Measurements from ENCODE around the gene NIPAL3.
"Not testable (repeated sequence)": the region's sequence is repeated elsewhere in the genome, so short reads cannot be mapped to it uniquely, and the experiment has no call there.

NIPAL3 gene

GRCh38 chr1:24450316-24450715, 34.7 kb downstream of the NIPAL3 start:
- no peak for DNase-seq

GRCh38 chr1:24450857-24451397, 35.3 kb downstream of the NIPAL3 start:
- no peak for DNase-seq

More at GRCh38 chr1:24450316-24450715, 34.7 kb downstream of the NIPAL3 start:
- no peak for TF ChIP-seq GATA1 (IDR thresholded peaks at IDR 0.05; ENCODE audit: low read depth, low read length)
- TF ChIP-seq POLR2A (IDR thresholded peaks at IDR 0.05; ENCODE audit: low read length): no peak

GRCh38 chr1:24451746-24452145, 36.1 kb downstream of the NIPAL3 start:
- no peak for TF ChIP-seq GATA1 (IDR thresholded peaks at IDR 0.05; ENCODE audit: low read depth, low read length)
- no peak for TF ChIP-seq POLR2A (IDR thresholded peaks at IDR 0.05; ENCODE audit: low read length)
- no peak for DNase-seq

More at GRCh38 chr1:24450857-24451397, 35.3 kb downstream of the NIPAL3 start:
- TF ChIP-seq GATA1 (IDR thresholded peaks at IDR 0.05; ENCODE audit: low read depth, low read length): no peak
- no peak for TF ChIP-seq POLR2A (IDR thresholded peaks at IDR 0.05; ENCODE audit: low read length)

GRCh38 chr1:24452922-24453485, 37.4 kb downstream of the NIPAL3 start:
- no peak for DNase-seq
- TF ChIP-seq POLR2A (IDR thresholded peaks at IDR 0.05; ENCODE audit: low read length) (no peak), GATA1 (IDR thresholded peaks at IDR 0.05; ENCODE audit: low read depth, low read length) (no peak)

GRCh38 chr1:24454673-24455072, 39.1 kb downstream of the NIPAL3 start:
- no peak for DNase-seq
- TF ChIP-seq POLR2A (IDR thresholded peaks at IDR 0.05; ENCODE audit: low read length) (no peak), GATA1 (IDR thresholded peaks at IDR 0.05; ENCODE audit: low read depth, low read length) (no peak)

- TF ChIP-seq POLR2A (IDR thresholded peaks at IDR 0.05; ENCODE audit: low read length): no peak
- no peak for TF ChIP-seq GATA1 (IDR thresholded peaks at IDR 0.05; ENCODE audit: low read depth, low read length)
- DNase-seq: no peak
Measured at GRCh38 chr1:24455272-24455671, 39.7 kb downstream of the NIPAL3 start.

GRCh38 chr1:24457866-24458265, 42.3 kb downstream of the NIPAL3 start:
- no peak for DNase-seq

GRCh38 chr1:24459551-24460266, 44.1 kb downstream of the NIPAL3 start:
- no peak for DNase-seq
- TF ChIP-seq POLR2A (IDR thresholded peaks at IDR 0.05; ENCODE audit: low read length) (no peak), GATA1 (IDR thresholded peaks at IDR 0.05; ENCODE audit: low read depth, low read length) (no peak)

More at GRCh38 chr1:24457866-24458265, 42.3 kb downstream of the NIPAL3 start:
- TF ChIP-seq GATA1 (IDR thresholded peaks at IDR 0.05; ENCODE audit: low read depth, low read length) (no peak), POLR2A (IDR thresholded peaks at IDR 0.05; ENCODE audit: low read length) (no peak)

- not testable (repeated sequence) for DNase-seq
Measured at GRCh38 chr1:24462128-24462527, 46.5 kb downstream of the NIPAL3 start.

- TF ChIP-seq GATA1 (IDR thresholded peaks at IDR 0.05; ENCODE audit: low read depth, low read length) (no peak), POLR2A (IDR thresholded peaks at IDR 0.05; ENCODE audit: low read length) (no peak)
- no peak for DNase-seq
Measured at GRCh38 chr1:24463776-24464735, 48.5 kb downstream of the NIPAL3 start.

GRCh38 chr1:24465099-24465498, 49.5 kb downstream of the NIPAL3 start:
- TF ChIP-seq POLR2A (IDR thresholded peaks at IDR 0.05; ENCODE audit: low read length) (no peak), GATA1 (IDR thresholded peaks at IDR 0.05; ENCODE audit: low read depth, low read length) (no peak)
- no peak for DNase-seq

- no peak for DNase-seq
- TF ChIP-seq POLR2A (IDR thresholded peaks at IDR 0.05; ENCODE audit: low read length) (no peak), GATA1 (IDR thresholded peaks at IDR 0.05; ENCODE audit: low read depth, low read length) (no peak)
Measured at GRCh38 chr1:24465638-24466037, 50.0 kb downstream of the NIPAL3 start.

GRCh38 chr1:24468685-24469316, 53.2 kb downstream of the NIPAL3 start:
- no peak for DNase-seq
- TF ChIP-seq GATA1 (IDR thresholded peaks at IDR 0.05; ENCODE audit: low read depth, low read length) (no peak), POLR2A (IDR thresholded peaks at IDR 0.05; ENCODE audit: low read length) (no peak)
